GM12874 (cell line): ENCODE data around the gene GREM1.

ENCODE experiments used
- TF ChIP-seq, protein P1 (sequence below): IDR thresholded peaks from 2 replicates; pipeline ENCODE4 v1.5.1; 2011; ENCODE audit warnings: low read depth, mild to moderate bottlenecking, control low read depth, low read length, moderate library complexity; ENCODE audit not compliant: insufficient read depth

Gene GREM1

GRCh38 chr15:32717426-32718226 lies at the start of gene GREM1:
Gene GREM1, plus strand, starts transcription at chr15:32718004. Its CDS starts 12,687 bp downstream, at chr15:32730691.
- TF ChIP-seq, protein P1, sequence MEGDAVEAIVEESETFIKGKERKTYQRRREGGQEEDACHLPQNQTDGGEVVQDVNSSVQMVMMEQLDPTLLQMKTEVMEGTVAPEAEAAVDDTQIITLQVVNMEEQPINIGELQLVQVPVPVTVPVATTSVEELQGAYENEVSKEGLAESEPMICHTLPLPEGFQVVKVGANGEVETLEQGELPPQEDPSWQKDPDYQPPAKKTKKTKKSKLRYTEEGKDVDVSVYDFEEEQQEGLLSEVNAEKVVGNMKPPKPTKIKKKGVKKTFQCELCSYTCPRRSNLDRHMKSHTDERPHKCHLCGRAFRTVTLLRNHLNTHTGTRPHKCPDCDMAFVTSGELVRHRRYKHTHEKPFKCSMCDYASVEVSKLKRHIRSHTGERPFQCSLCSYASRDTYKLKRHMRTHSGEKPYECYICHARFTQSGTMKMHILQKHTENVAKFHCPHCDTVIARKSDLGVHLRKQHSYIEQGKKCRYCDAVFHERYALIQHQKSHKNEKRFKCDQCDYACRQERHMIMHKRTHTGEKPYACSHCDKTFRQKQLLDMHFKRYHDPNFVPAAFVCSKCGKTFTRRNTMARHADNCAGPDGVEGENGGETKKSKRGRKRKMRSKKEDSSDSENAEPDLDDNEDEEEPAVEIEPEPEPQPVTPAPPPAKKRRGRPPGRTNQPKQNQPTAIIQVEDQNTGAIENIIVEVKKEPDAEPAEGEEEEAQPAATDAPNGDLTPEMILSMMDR: no peak

- TF ChIP-seq, protein P1: no peak
Measured at GRCh38 chr15:32668942-32669341, 48.9 kb upstream of the GREM1 start.

DNA sequence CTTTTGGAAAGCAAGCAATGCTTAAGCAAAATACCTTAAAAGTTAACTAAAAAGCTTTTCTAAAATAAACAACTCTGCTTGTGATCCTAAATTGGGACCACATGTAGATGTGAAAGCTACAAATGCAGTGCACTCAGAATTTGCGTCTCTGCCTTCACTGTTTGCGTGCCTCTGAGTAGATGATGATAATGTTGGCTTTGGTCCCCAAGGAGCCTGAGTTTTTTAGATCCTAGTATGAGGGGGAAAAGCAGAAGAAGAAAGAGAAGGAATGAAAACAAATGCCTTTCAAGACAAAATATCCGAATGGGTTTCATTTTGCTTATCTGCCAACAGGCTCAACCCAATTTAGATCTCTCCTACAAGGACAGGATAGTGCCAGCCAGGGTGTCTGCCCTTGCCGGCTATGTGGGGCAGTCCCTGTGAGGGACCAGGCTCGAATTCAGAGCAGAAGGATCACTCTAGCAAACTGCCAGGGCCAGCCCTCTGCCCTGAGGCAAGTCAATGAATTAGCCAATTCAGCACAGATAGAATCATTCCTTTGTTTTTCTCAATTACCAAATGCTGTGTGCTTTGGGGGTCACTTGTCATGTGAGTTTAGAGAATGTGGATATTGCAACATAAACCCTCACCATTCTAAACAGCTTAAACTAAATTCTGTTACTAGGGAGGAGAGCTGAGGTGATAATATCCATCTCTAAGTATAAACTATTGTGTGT lies 47.8 kb upstream of the GREM1 start:
- TF ChIP-seq, protein P1: no peak

GRCh38 chr15:32670623-32671022 lies 47.2 kb upstream of the GREM1 start:
- TF ChIP-seq, protein P1: no peak

GRCh38 chr15:32671339-32672325 lies 46.2 kb upstream of the GREM1 start:
- TF ChIP-seq, protein P1: no peak

DNA sequence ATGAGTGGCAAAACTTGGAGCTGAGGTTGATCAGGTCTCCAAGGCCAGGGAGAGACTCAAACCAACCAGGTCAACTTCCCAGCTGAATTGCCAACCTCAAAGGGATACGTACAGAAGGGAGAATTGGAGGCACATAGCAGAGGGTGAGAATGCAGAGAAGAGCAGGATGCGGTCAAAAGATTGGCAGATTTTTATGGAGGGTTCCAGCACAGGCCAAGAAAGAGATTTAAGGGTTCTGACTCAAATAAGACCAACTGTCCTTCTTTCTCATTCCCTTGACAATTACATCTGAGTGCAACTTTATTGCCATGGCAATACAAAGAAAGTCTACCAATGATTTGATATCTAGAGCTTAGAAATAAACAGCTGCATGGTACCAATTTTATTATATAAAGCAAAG lies 43.1 kb upstream of the GREM1 start:
- TF ChIP-seq, protein P1: no peak
